SJSA1 (cell line): ENCODE measurements around the gene CCL3. TPM values are rescaled to one million over a fixed set of nuclear protein-coding genes. Genes with fewer than 3 reads are reported as not detected.

Experiments used
- DNase-seq, 2 experiments: peaks; one replicate each; pipeline ENCODE4 v3.0.0-alpha.2; 2015 to 2020; ENCODE audit warnings: low spot score in 2 of 2, low read depth in 1 of 2
- H3K27ac ChIP-seq: fragments of 250-450 bp; sonication (Bioruptor Pico); 2 replicates; pipeline ENCODE4 v1.5.1; 2020; ENCODE audit warnings: mild to moderate bottlenecking, moderate library complexity
- H3K27me3 ChIP-seq: fragments of 250-450 bp; sonication (Bioruptor Pico); replicated peaks from 2 replicates; pipeline ENCODE4 v1.5.1; 2020; ENCODE audit warnings: mild to moderate bottlenecking, moderate library complexity
- H3K36me3 ChIP-seq: fragments of 250-450 bp; sonication (Bioruptor Pico); 2 replicates; pipeline ENCODE4 v1.5.1; 2020; ENCODE audit warnings: mild to moderate bottlenecking
- H3K4me1 ChIP-seq: fragments of 250-450 bp; sonication (Bioruptor Pico); replicated peaks from 2 replicates; pipeline ENCODE4 v1.6.1; 2021; ENCODE audit warnings: mild to moderate bottlenecking
- H3K4me3 ChIP-seq: fragments of 250-450 bp; sonication (Bioruptor Pico); 2 replicates; pipeline ENCODE4 v1.5.1; 2020; ENCODE audit warnings: mild to moderate bottlenecking
- H3K9me3 ChIP-seq: fragments of 250-450 bp; sonication (Bioruptor Pico); replicated peaks from 2 replicates; pipeline ENCODE4 v1.5.1; 2020; ENCODE audit warnings: mild to moderate bottlenecking
- total RNA-seq: library from RNA; depleted of rRNA; stranded (reverse); fragments of >200 nt; shearing (Covaris generic); gene quantifications from 2 replicates; pipeline ENCODE4 v1.2.3, GENCODE V29; 2014; rRNA removed

Gene CCL3
- total RNA-seq, 1 experiment from 2014 or later = not detected

DNA sequence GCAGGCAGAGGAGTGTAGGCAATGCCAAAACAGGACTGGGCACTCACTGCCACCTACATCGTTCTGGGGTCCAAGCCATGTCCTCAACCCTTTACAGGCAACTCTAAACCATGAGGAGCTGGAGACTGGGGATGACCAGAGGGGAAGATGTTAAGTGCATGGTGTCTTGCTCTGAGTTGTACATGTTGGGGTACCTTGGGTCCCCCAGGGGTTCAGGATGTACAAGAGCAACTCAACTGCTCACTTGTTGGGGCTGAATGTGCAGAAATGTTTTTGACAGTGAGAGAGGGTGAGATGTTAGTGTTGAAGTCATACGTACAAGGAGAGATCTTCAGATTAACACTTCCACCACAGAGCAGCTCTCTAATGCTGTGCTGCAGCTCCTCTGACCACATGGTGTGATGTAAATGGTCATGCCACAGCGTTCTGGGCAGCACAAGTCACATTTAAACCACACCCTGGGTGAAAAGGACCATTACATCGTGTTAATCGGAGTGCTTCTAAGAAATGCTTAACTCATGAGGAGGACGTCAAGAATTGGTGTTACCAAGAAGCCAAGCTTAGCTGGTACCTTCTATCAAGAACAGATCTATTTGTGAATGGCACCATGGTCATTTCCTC is 23.5 kb downstream of the CCL3 start:
- no peaks in the 10 kb centered on the region for H3K9me3 ChIP-seq
- DNase-seq = no peak
- no peak overlapping the region for H3K4me3 ChIP-seq
- H3K27ac ChIP-seq = no peak overlapping the region
- H3K27me3 ChIP-seq = no peaks in the 10 kb centered on the region
- H3K4me1 ChIP-seq = no peaks in the 10 kb centered on the region
- H3K36me3 ChIP-seq = no peaks in the 10 kb centered on the region

- Histone ChIP-seq H3K27me3 (no peaks in the 10 kb centered on the region), H3K4me3 (no peak within 1 kb of the TSS), H3K27ac (no peak within 1 kb of the TSS), H3K9me3 (no peaks in the 10 kb centered on the region), H3K36me3 (no peaks in the 10 kb centered on the region), H3K4me1 (no peaks in the 10 kb centered on the region)
- DNase-seq = no peak
Observed at GRCh38 chr17:36063786-36064541, 26.0 kb downstream of the CCL3 start, which contains the start of gene CCL18. Gene CCL18 (plus strand): TSS chr17:36064272. CDS start chr17:36064343, 71 bp downstream.

DNA sequence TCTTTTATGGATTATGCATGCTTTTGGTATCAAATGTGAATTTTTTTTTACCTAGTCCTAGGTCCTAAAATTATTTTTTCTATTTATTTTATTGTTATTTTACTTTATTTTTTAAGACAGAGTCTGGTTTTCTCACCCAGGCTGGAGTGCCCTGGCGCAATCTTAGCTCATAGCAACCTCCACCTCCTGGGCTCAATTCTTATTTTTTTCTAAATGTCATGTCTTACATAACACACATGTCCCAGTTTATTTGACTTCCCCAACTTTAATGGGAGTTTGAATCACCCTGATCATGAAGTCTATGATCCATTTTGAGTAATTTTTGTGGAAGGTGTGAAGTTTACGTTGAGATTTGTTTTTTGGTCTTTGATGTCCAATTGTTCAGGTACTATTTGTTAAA is 29.1 kb downstream of the CCL3 start:
- Histone ChIP-seq H3K4me3 (no peak overlapping the region), H3K4me1 (no peaks in the 10 kb centered on the region), H3K27ac (no peak overlapping the region), H3K27me3 (no peaks in the 10 kb centered on the region), H3K9me3 (no peaks in the 10 kb centered on the region), H3K36me3 (no peaks in the 10 kb centered on the region)
- no peak for DNase-seq

DNA sequence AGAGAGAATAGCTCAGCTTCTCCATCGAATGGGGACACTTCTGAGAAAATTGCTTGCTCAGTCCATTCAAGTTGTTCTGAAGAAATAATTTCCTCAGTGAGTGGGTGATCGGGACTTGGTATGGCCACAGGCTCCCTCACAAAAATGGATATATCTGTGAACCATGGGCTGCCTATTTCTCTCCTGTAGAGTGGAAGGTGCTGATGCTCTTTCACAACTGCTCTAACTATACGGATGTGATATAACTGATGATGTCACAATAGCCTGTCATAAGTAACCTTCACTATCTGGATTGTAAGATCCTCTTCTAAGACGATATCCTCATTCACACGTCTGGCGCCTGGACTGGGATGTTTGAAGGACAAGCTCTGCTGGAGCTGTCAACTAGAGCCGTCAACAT is 30.5 kb downstream of the CCL3 start:
- H3K36me3 ChIP-seq = no peaks in the 10 kb centered on the region
- H3K9me3 ChIP-seq = no peaks in the 10 kb centered on the region
- H3K4me1 ChIP-seq = no peaks in the 10 kb centered on the region
- H3K27me3 ChIP-seq = no peaks in the 10 kb centered on the region
- no peak overlapping the region for H3K27ac ChIP-seq
- DNase-seq = no peak
- H3K4me3 ChIP-seq = no peak overlapping the region

DNA sequence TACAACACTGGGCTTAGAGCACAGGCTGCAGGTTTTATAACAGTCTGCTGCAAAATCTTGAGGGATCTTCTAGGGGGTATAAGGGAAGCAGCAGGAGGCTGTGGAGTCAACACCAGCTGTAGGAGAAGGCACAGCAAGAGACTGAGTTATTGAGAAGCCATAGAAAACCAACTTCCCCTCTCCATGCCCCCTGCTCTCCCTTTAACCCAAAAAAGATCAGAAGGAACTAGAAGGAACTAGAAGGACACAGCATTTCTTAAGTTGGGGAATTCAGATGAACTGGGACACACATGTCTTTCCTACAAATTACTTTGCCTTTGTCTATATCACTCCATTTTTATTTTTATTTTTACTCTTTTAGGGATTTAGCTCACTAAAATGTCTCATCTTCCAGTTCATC is 32.0 kb downstream of the CCL3 start:
- no peaks in the 10 kb centered on the region for H3K36me3 ChIP-seq

GRCh38 chr17:36055921-36056520 is 33.9 kb downstream of the CCL3 start:
- DNase-seq = no peak
- 0 out of 2 replicates have a peak, but pooled peaks cover 3% of the 10 kb centered on the region for H3K27me3 ChIP-seq
- H3K36me3 ChIP-seq = no peaks in the 10 kb centered on the region
- H3K27ac ChIP-seq = no peak overlapping the region
- no peak overlapping the region for H3K4me3 ChIP-seq
- H3K4me1 ChIP-seq = no peaks in the 10 kb centered on the region
- H3K9me3 ChIP-seq = no peaks in the 10 kb centered on the region

More for the DNA sequence above, 32.0 kb downstream of the CCL3 start:
- Histone ChIP-seq H3K27me3 (no peaks in the 10 kb centered on the region), H3K27ac (no peak overlapping the region), H3K9me3 (no peaks in the 10 kb centered on the region), H3K4me1 (no peaks in the 10 kb centered on the region), H3K4me3 (no peak overlapping the region)
- DNase-seq = no peak

DNA sequence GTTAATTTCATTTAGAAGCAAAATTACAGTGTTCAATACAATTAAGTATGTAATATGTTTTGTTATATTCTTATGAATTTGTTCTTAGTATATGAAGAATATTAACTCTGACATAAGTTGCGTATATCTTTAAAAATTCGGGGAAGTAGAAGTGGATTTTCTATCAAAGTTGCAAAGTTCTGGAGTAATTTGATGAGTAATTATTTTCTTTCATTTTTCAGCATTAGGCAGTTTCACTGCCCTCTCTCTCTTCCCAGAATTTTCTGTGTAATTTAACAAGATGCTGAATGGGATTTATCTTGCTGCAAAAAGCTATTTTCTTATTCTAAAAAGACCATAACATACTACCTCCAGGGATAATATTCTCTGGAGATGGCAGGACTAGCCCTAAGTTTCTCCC is 34.8 kb downstream of the CCL3 start:
- H3K4me3 ChIP-seq = no peak overlapping the region
- no peaks in the 10 kb centered on the region for H3K36me3 ChIP-seq
- H3K27ac ChIP-seq = no peak overlapping the region
- DNase-seq = no peak
- H3K4me1 ChIP-seq = no peaks in the 10 kb centered on the region
- H3K9me3 ChIP-seq = no peaks in the 10 kb centered on the region
- H3K27me3 ChIP-seq = 0 out of 2 replicates have a peak, but pooled peaks cover 3% of the 10 kb centered on the region

DNA sequence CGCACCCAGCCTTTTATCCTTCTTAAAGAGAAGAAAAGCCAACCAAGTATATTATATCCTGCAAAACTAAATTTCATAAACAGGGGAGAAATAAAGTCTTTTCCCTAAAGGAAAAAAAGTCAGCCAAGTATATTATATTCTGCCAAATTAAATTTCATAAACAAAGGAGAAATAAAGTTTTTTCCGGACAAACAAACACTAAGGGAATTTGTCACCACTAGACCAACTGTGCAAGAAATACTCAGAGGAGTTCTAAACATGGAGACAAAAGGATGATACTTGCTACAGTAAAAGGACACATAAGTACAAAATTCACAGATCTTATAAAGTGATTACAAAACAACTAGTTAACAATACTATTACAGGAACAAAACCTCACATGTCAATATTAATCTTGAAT is 40.3 kb downstream of the CCL3 start:
- Histone ChIP-seq H3K27me3 (0 out of 2 replicates have a peak, but pooled peaks cover 3% of the 10 kb centered on the region), H3K36me3 (no peaks in the 10 kb centered on the region), H3K9me3 (no peaks in the 10 kb centered on the region), H3K27ac (no peak overlapping the region), H3K4me1 (no peaks in the 10 kb centered on the region), H3K4me3 (no peak overlapping the region)
- DNase-seq = no peak

DNA sequence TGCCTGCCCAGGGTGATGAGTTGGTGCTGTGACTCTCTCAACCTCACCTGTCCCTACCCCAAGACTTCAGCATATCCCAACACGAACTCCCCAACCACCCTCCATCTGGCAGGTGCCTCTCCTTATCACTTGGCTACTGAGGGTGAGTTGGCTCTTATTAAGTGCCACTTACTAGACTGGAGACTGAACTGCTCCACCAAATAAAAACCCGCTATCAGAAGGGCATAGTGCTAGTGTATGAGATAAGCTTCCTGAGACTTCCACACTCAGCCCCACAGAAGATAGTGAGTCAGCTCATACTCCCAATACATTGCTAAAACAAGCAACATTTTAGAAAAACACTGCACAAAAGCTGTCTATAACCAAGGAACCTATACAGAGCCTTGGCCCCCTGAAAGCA is 41.9 kb downstream of the CCL3 start:
- no peak for DNase-seq
- H3K27me3 ChIP-seq = 0 out of 2 replicates have a peak, but pooled peaks cover 3% of the 10 kb centered on the region
- no peak overlapping the region for H3K27ac ChIP-seq
- no peaks in the 10 kb centered on the region for H3K36me3 ChIP-seq
- H3K9me3 ChIP-seq = no peaks in the 10 kb centered on the region
- no peak overlapping the region for H3K4me3 ChIP-seq
- no peaks in the 10 kb centered on the region for H3K4me1 ChIP-seq

Other genes starting within 250 kb of the CCL3 start
- gene HEATR9, start 221.3 kb downstream of the CCL3 start, total RNA-seq = not detected in 2 replicates
- gene CCL5, start 209.8 kb downstream of the CCL3 start, total RNA-seq = not detected in 2 replicates
- gene RDM1, start 159.4 kb downstream of the CCL3 start, total RNA-seq = 0.11 and 0.50 TPM in 2 replicates
- not detected in 2 replicates for gene LYZL6, start 146.4 kb downstream of the CCL3 start, total RNA-seq
- not detected in 2 replicates for gene CCL16, start 108.6 kb downstream of the CCL3 start, total RNA-seq
- not detected in 2 replicates for gene CCL14, start 103.4 kb downstream of the CCL3 start, total RNA-seq
- not detected in 2 replicates for gene CCL15, start 88.6 kb downstream of the CCL3 start, total RNA-seq
- not detected in 2 replicates for gene CCL23, start 72.2 kb downstream of the CCL3 start, total RNA-seq
- not detected in 2 replicates for gene CCL18, start 25.9 kb downstream of the CCL3 start, total RNA-seq
- not detected in 2 replicates for gene CCL4, start 13.7 kb upstream of the CCL3 start, total RNA-seq
- 0.66 TPM in 1 of 2 replicates, not detected in the other for gene TBC1D3B, start 86.5 kb upstream of the CCL3 start, total RNA-seq
- not detected in 2 replicates for gene CCL3L1, start 106.6 kb upstream of the CCL3 start, total RNA-seq
- gene CCL4L2, start 120.9 kb upstream of the CCL3 start, total RNA-seq = not detected in 2 replicates
- 0.03 TPM in 1 of 2 replicates, not detected in the other for gene TBC1D3I, start 174.4 kb upstream of the CCL3 start, total RNA-seq
- not detected in 2 replicates for gene TBC1D3G, start 233.7 kb upstream of the CCL3 start, total RNA-seq